GM19395 (cell line): Measurements from ENCODE around the gene SPOCK2.
"Not testable (repeated sequence)": the region's sequence is repeated elsewhere in the genome, so short reads cannot be mapped to it uniquely, and the experiment has no call there.

ENCODE experiments used
- ATAC-seq: cut with Tn5 transposase; IDR thresholded peaks from one replicate; pipeline ENCODE4 v1.9.1; 2021; ENCODE audit warnings: mild to moderate bottlenecking, moderate library complexity; ENCODE audit not compliant: unreplicated experiment

Gene SPOCK2

DNA sequence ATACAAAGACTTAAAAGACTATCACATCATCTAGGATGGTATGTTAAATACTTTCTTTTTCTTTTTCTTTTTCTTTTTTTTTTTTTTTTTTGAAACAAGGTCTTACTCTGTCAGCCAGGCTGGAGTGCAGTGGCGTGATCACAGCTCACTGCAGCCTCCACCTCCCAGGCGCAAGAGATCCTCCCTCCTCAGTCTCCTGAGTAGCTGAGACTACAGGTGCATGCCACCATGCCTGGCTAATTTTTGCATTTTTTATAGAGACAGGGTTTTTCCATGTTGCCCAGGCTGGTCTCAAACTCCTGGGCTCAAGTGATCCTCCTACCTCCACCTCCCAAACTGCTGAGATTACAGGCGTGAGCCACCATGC, 19.6 kb upstream of the SPOCK2 start:
- ATAC-seq: not testable (repeated sequence)

GRCh38 chr10:72107325-72108003, 19.1 kb upstream of the SPOCK2 start:
- ATAC-seq: no peak

- ATAC-seq: no peak
Observed at GRCh38 chr10:72106896-72107295, 18.5 kb upstream of the SPOCK2 start.

GRCh38 chr10:72106154-72106849, 18.0 kb upstream of the SPOCK2 start:
- ATAC-seq: no peak

DNA sequence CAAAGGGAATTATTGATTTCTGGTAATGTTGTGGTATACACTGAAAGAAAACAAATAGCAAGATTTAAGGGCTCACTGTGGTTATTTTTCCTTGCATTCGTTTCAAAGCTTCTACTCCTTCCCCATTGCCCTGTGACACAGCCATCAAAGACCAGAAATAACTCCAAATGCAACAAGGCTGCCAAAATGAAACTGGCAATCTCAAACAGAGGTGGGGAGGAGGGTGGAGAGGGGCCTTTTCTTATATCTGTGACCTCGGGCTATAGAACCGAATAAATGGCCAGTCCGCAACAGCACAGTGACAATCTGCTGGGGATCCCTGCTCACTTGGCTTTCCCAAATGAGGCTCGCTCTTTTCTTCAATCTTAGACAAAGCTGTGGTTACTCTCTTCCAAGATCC, 17.4 kb upstream of the SPOCK2 start:
- ATAC-seq: no peak

GRCh38 chr10:72105098-72105475, 16.7 kb upstream of the SPOCK2 start:
- no peak for ATAC-seq

- no peak for ATAC-seq
Observed at GRCh38 chr10:72104472-72105097, 16.2 kb upstream of the SPOCK2 start.

GRCh38 chr10:72099600-72099921, 11.2 kb upstream of the SPOCK2 start:
- ATAC-seq: no peak

DNA sequence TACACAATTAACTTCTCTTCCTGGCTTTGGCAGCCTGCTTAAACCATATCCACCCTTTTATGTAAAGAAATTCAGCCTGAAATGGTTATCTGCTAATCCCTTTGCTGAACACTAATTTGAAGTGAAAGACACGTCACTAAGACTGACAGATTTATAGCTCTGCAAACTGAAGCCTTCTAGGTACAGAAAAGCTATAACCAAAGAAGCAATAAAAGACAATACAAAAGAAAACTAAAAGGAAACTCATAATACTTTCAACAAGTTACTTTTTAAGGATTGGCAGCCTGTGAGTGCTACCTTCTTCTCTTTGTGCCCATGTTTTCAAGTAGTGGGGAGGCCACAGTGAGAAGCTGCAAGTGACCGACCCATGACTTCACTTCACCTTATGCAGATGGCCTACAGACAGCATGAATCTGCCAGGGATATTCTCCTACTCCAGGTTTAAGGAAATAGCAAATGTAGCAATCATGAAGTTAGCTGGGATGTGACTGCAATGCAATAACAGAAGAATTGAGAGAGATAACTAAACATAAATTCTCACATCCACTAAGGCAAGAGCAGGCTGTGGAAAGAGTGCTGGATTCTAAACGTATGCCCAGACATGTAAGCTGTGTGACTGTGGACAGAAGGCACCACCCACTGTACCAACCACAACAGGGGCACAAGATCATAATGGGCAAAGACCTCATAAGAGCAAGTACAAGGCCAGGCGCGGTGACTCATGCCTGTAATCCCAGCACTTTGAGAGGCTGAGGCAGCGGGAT, 10.7 kb upstream of the SPOCK2 start:
- ATAC-seq: no peak

DNA sequence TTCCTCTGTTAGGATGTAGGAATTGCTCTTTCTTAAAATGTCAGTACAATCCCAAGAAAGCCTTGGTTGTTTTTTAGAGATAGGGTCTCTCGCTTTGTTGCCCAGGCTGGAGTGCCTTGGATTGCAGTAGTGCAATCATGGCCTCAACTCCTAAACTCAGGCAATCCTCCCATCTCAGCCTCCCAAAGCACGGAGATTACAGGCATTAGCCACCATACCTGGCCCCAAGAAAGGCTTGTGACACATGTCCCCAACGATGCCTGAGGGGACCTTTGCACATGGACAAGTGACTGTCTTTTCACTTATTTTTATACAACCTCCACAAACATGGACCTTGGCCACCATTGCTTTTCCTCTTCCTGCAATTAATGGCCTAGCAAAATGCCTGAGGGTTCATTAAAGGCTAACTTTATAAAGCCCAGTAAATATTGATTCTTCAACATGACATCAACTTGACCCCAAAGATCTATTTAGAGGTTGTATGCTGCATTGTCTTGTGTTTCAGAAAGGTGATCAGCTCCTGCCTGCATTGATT, 10.0 kb upstream of the SPOCK2 start:
- no peak for ATAC-seq

GRCh38 chr10:72097448-72098300, 9.3 kb upstream of the SPOCK2 start:
- ATAC-seq: no peak

- ATAC-seq: no peak
Observed at GRCh38 chr10:72096115-72097000, 8.0 kb upstream of the SPOCK2 start.

- no peak for ATAC-seq
Observed at GRCh38 chr10:72095195-72095594, 6.8 kb upstream of the SPOCK2 start.

GRCh38 chr10:72094574-72094973, 6.2 kb upstream of the SPOCK2 start:
- no peak for ATAC-seq

GRCh38 chr10:72093450-72093849, 5.1 kb upstream of the SPOCK2 start:
- ATAC-seq: no peak

DNA sequence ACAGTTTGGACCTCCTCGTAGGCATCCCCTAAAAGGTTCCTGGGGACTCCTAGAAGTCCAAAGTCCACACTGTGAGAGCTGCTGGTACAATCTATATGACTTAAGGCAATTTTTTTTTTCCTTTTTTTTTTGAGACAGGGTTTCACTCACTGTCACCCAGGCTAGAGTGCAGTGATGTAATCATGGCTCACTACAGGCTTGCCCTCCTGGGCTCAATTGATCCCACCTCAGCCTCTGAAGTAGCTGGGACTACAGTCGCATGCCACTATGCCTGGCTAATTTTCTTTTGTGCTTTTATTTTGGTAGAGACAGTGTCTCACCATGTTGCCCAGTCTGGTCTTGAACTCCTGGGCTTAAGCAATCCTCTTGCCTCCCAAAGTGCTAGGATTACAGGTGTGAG, 4.6 kb upstream of the SPOCK2 start:
- ATAC-seq: no peak

- no peak for ATAC-seq
Observed at GRCh38 chr10:72092171-72092924, 4.0 kb upstream of the SPOCK2 start.

DNA sequence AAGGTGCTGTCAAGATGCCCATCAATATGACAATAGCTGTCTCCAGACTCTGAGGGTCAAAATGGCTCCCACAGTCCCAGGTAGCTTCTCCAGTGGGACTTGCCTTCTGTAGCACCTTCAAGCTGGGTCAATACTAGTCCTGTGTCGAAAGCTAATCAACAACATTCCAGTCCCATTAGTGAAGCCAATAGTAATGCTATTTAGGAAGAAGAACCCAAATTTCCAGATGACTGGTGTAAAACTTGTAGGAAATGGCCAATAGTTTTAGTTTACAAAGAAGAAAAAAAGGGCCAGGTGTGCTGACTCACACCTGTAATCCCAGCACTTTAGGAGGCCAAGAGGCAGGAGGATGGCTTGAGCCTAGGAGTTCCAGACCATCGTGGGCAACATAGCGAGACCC, 2.0 kb upstream of the SPOCK2 start:
- no peak for ATAC-seq

GRCh38 chr10:72089618-72090017, 1.3 kb upstream of the SPOCK2 start:
- no peak for ATAC-seq
